ENCODE data around the gene HSPA6. TPM values are rescaled to one million over a fixed set of nuclear protein-coding genes. Genes with fewer than 3 reads are reported as not detected.

The HSPA6 gene
- 0.05 TPM in 1 of 2 replicates, not detected in the other for total RNA-seq

DNA sequence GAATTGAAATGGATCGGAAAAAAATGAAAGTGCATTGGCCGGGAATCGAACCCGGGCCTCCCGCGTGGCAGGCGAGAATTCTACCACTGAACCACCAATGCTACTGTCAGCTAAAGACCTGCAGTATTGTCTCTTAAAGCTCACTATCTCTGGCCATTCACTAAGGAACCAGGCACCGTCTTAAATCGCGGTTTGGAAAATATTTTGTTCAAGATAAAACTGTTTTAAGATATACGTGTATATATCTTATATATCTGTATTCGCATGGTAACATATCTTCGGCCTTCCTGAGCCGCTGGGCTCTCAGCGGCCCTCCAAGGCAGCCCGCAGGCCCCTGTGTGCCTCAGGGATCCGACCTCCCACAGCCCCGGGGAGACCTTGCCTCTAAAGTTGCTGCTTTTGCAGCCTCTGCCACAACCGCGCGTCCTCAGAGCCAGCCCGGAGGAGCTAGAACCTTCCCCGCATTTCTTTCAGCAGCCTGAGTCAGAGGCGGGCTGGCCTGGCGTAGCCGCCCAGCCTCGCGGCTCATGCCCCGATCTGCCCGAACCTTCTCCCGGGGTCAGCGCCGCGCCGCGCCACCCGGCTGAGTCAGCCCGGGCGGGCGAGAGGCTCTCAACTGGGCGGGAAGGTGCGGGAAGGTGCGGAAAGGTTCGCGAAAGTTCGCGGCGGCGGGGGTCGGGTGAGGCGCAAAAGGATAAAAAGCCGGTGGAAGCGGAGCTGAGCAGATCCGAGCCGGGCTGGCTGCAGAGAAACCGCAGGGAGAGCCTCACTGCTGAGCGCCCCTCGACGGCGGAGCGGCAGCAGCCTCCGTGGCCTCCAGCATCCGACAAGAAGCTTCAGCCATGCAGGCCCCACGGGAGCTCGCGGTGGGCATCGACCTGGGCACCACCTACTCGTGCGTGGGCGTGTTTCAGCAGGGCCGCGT lies at the start of gene HSPA6:
Gene HSPA6 (plus strand): TSS at position 724 of the 925 bp plus-strand sequence. CDS start 119 bp downstream, at position 843.

DNA sequence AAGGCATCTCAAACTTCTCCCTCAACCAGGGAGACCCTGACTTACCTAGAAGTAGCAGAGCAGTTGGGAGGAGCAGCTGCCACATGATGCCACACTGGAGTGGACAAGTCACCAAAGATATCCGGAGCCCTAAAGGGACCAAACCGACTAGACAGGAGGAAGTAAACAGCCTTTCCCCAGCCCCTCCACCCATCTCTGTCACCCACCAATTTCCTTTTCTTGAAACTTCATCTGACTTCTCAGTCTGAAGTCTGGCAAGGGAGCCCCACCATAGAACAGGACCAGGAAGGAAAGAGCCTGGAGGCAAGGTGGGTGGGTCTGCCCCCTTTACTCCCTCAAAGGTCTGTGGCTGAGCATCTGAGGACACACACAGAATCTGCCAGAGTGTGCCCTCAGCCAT lies 25.3 kb downstream of the HSPA6 start, which contains the start of gene FCGR3A:
Gene FCGR3A (minus strand): TSS at position 167 of the 400 bp plus-strand sequence. CDS start 82 bp downstream, at position 85.

Other genes with a start within 250 kb of the HSPA6 start
- 0.44 and 0.50 TPM in 2 replicates for gene MPZ, start 214.6 kb upstream of the HSPA6 start, total RNA-seq
- 133 and 154 TPM in 2 replicates for gene SDHC, start 210.2 kb upstream of the HSPA6 start, total RNA-seq
- gene CFAP126, start 156.7 kb upstream of the HSPA6 start, total RNA-seq = not detected in 2 replicates
- not detected in 2 replicates for gene FCGR2A, start 19.1 kb upstream of the HSPA6 start, total RNA-seq
- not detected in 2 replicates for gene FCGR3A, start 25.3 kb downstream of the HSPA6 start, total RNA-seq
- not detected in 2 replicates for gene FCGR3B, start 106.6 kb downstream of the HSPA6 start, total RNA-seq
- gene FCGR2B, start 138.6 kb downstream of the HSPA6 start, total RNA-seq = not detected in 2 replicates
- gene FCRLA, start 182.7 kb downstream of the HSPA6 start, total RNA-seq = not detected in 2 replicates
- 1.4 and 3.0 TPM in 2 replicates for gene FCRLB, start 197.0 kb downstream of the HSPA6 start, total RNA-seq
- 14.6 and 21.6 TPM in 2 replicates for gene DUSP12, start 225.2 kb downstream of the HSPA6 start, total RNA-seq
- 13.4 TPM in 2 replicates for gene ATF6, start 241.8 kb downstream of the HSPA6 start, total RNA-seq